K562 (cell line): ENCODE data around the gene SYS1. TPM values are rescaled to one million over a fixed set of nuclear protein-coding genes. Genes with fewer than 3 reads are reported as not detected.

Experiments
- CHD7 ChIP-seq: fragments of 200-600 bp; sonication (generic); IDR thresholded peaks from one replicate; pipeline ENCODE4 v1.6.1; 2012; ENCODE audit warnings: mild to moderate bottlenecking, low read depth, low read length, inconsistent platforms
- E2F8 ChIP-seq: fragments of 450-650 bp; IDR thresholded peaks from 2 replicates; pipeline ENCODE4 v1.7.1; 2018; ENCODE audit warnings: mild to moderate bottlenecking, low read depth; ENCODE audit not compliant: partially characterized antibody
- HMGXB4 ChIP-seq: sonication (generic); formaldehyde crosslinking; IDR thresholded peaks from 2 replicates; pipeline ENCODE4 v1.8.1; 2023; ENCODE audit warnings: mild to moderate bottlenecking, missing genetic modification reagents
- MAFK ChIP-seq: IDR thresholded peaks from 2 replicates; pipeline ENCODE4 v1.6.1; 2011; ENCODE audit warnings: low read length, improper control_type of control experiment
- SMAD4 ChIP-seq: fragments of 250-450 bp; sonication (Bioruptor Pico); conservative IDR thresholded peaks from 2 replicates; pipeline ENCODE4 v1.8.0; 2021; ENCODE audit warnings: inconsistent platforms, mild to moderate bottlenecking, moderate library complexity
- XRCC5 ChIP-seq: fragments of 200-400 bp; formaldehyde crosslinking; IDR thresholded peaks from 2 replicates; pipeline ENCODE4 v1.6.1; 2017; ENCODE audit warnings: low read depth, mild to moderate bottlenecking, low read length
- ZNF212 ChIP-seq: fragments of 450-650 bp; formaldehyde crosslinking; IDR thresholded peaks from 2 replicates; pipeline ENCODE4 v1.4.0; 2020; ENCODE audit warnings: mild to moderate bottlenecking
- polyA plus RNA-seq, 8 experiments: library from polyadenylated mRNA; depleted of rRNA in 4 of 8; stranded (reverse) in 5 of 8; unstranded in 3 of 8; fragments of >200 nt; fragmentation: Nextera tagmentation in 2 of 8; fragmentation: Illumina TruSeq in 1 of 8; extraction: Ambion mirVana in 2 of 8; extraction: Trizol in 1 of 8; gene quantifications; 2 replicates each; pipeline versions ENCODE4 v1.2.1 to v1.2.3, GENCODE V29; 2011 to 2014; ENCODE audit warnings: inconsistent platforms in 1 of 8, missing spikeins in 1 of 8
- total RNA-seq, 7 experiments: library from RNA; depleted of rRNA in 6 of 7; stranded (reverse); fragments of >200 nt in 6 of 7; fragmentation: Illumina TruSeq in 2 of 7; extraction: Trizol in 2 of 7; gene quantifications; 2 replicates each; pipeline versions ENCODE4 v1.2.1 to v1.2.3, GENCODE V29; 2011 to 2021; ENCODE audit warnings: low replicate concordance in 1 of 7

Gene SYS1
- total and polyA plus RNA-seq, 9 of the 15 experiments (the other 6 are each of a cell fraction or from before 2014, with no cell fraction given): 11.1 to 25.2 (median 17.5) TPM

GRCh38 chr20:45362804-45363610 is at the start of gene SYS1 (continued):
- TF ChIP-seq XRCC5 (peak; percentile 93), HMGXB4 (CRISPR knock-in tag) (no peak), MAFK (no peak), ZNF212 (no peak), CHD7 (no peak), SMAD4 (CRISPR knock-in tag) (peak; percentile 85), E2F8 (peak; percentile 77)
